ENCODE results near the gene COL5A1. TPM values are rescaled to one million over a fixed set of nuclear protein-coding genes. Genes with fewer than 3 reads are reported as not detected.

COL5A1 gene
- polyA plus RNA-seq, 1 donor (not counting 4 experiments of a cell fraction or from before 2014, with no cell fraction given) = 3.1 TPM

DNA sequence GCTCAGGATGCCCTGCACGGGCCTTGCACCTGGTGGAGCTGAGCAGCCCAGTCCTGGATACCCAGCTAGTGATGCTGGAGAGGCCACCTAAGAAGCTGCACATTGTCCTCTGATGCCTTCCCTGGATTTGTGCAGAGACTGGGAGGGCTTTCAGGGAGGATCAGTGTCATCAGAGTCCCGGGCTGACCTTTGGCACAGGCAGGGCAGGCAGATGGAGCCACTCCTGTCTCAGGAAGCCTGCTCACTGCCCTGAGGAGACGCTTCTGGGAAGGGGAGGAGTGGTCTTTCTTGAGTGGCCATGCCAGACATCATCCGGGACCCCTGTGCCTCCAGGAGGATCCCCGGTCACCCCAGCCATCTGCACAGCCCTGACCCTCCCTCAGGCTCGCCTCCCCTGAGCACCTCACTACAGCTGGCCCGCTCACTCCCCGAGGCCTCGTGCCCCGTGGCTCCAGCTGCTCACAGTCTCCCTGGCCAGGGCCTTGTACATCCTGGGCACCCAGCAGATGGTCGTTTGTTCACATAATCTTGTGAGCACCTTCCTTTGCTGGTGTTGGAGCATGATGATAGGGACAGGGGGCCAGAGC lies 191.8 kb downstream of the COL5A1 start:
- Histone ChIP-seq H3K9me1 (ENCODE audit: control insufficient read depth, extremely low read depth, insufficient read depth, low read length) (no peaks in the 10 kb centered on the region), H3K9me3 (ENCODE audit: control insufficient read depth, low read depth, low read length) (no peaks in the 10 kb centered on the region), H3K36me3 (ENCODE audit: control insufficient read depth in 2 of 2, extremely low read depth in 1 of 2, insufficient read depth in 2 of 2, low read length in 2 of 2) (no peaks in the 10 kb centered on the region), H3K27me3 (ENCODE audit: control insufficient read depth, extremely low read depth, insufficient read depth, low read length) (no peaks in the 10 kb centered on the region), H3K27ac (ENCODE audit: control insufficient read depth, insufficient read depth, low read length) (no peak overlapping the region), H3K9ac (ENCODE audit: control insufficient read depth, extremely low read depth, insufficient read depth, low read length) (no peak overlapping the region), H3K4me3 (ENCODE audit: control insufficient read depth in 2 of 3, extremely low read depth in 1 of 3, insufficient read depth in 2 of 3, low read depth in 1 of 3, low read length in 3 of 3) (no peak overlapping the region), H4K20me1 (ENCODE audit: control insufficient read depth, extremely low read depth, insufficient read depth, low read length) (no peaks in the 10 kb centered on the region), H3K4me2 (ENCODE audit: control insufficient read depth, extremely low read depth, insufficient read depth, low read depth, low read length) (no peak overlapping the region), H2AFZ (ENCODE audit: control insufficient read depth, low read length) (no peak overlapping the region), H3K79me2 (ENCODE audit: control insufficient read depth, insufficient read depth, low read length) (no peaks in the 10 kb centered on the region), H3K4me1 (ENCODE audit: control insufficient read depth, extremely low read depth, insufficient read depth, low read length) (no peaks in the 10 kb centered on the region)
- TF ChIP-seq EZH2 (IDR thresholded peaks at IDR 0.05; ENCODE audit: low read length) = no peak
- TF ChIP-seq CTCF (optimal IDR thresholded peaks at IDR 0.05 in 1 of 3, IDR thresholded peaks at IDR 0.05 in 1 of 3, conservative IDR thresholded peaks at IDR 0.05 in 1 of 3; ENCODE audit: extremely low read depth in 1 of 3, insufficient read depth in 2 of 3, low read length in 3 of 3) = no peak
- DNase-seq (ENCODE audit: low read depth, low spot score) = no peak
- no peak for FAIRE-seq
- dilution Hi-C loops (cut with MboI; ENCODE audit: extremely low pct_ligation_motif_present, low sequenced_read_pairs) = no loop called here

GRCh38 chr9:134834217-134834956 lies 192.8 kb downstream of the COL5A1 start:
- Histone ChIP-seq H3K36me3 (ENCODE audit: control insufficient read depth in 2 of 2, extremely low read depth in 1 of 2, insufficient read depth in 2 of 2, low read length in 2 of 2) (no peaks in the 10 kb centered on the region), H3K4me3 (ENCODE audit: control insufficient read depth in 2 of 3, extremely low read depth in 1 of 3, insufficient read depth in 2 of 3, low read depth in 1 of 3, low read length in 3 of 3) (no peak overlapping the region), H4K20me1 (ENCODE audit: control insufficient read depth, extremely low read depth, insufficient read depth, low read length) (no peaks in the 10 kb centered on the region), H3K9me1 (ENCODE audit: control insufficient read depth, extremely low read depth, insufficient read depth, low read length) (no peaks in the 10 kb centered on the region), H2AFZ (ENCODE audit: control insufficient read depth, low read length) (no peak overlapping the region), H3K9me3 (ENCODE audit: control insufficient read depth, low read depth, low read length) (no peaks in the 10 kb centered on the region), H3K27me3 (ENCODE audit: control insufficient read depth, extremely low read depth, insufficient read depth, low read length) (no peaks in the 10 kb centered on the region), H3K4me2 (ENCODE audit: control insufficient read depth, extremely low read depth, insufficient read depth, low read depth, low read length) (no peak overlapping the region), H3K4me1 (ENCODE audit: control insufficient read depth, extremely low read depth, insufficient read depth, low read length) (no peaks in the 10 kb centered on the region), H3K27ac (ENCODE audit: control insufficient read depth, insufficient read depth, low read length) (no peak overlapping the region), H3K79me2 (ENCODE audit: control insufficient read depth, insufficient read depth, low read length) (no peaks in the 10 kb centered on the region), H3K9ac (ENCODE audit: control insufficient read depth, extremely low read depth, insufficient read depth, low read length) (no peak overlapping the region)
- FAIRE-seq (no peak), DNase-seq (ENCODE audit: low read depth, low spot score) (no peak)
- TF ChIP-seq CTCF (optimal IDR thresholded peaks at IDR 0.05 in 1 of 3, IDR thresholded peaks at IDR 0.05 in 1 of 3, conservative IDR thresholded peaks at IDR 0.05 in 1 of 3; ENCODE audit: extremely low read depth in 1 of 3, insufficient read depth in 2 of 3, low read length in 3 of 3) (no peak), EZH2 (IDR thresholded peaks at IDR 0.05; ENCODE audit: low read length) (no peak)
- dilution Hi-C loops (cut with MboI; ENCODE audit: extremely low pct_ligation_motif_present, low sequenced_read_pairs) = no loop called here
